ENCODE measurements around the gene MYO19. TPM values are rescaled to one million over a fixed set of nuclear protein-coding genes. Genes with fewer than 3 reads are reported as not detected.

Gene MYO19
- total and polyA plus RNA-seq, 2 of the 8 experiments (the other 6 are each of a cell fraction or from before 2014, with no cell fraction given) = 126 to 163 TPM

DNA sequence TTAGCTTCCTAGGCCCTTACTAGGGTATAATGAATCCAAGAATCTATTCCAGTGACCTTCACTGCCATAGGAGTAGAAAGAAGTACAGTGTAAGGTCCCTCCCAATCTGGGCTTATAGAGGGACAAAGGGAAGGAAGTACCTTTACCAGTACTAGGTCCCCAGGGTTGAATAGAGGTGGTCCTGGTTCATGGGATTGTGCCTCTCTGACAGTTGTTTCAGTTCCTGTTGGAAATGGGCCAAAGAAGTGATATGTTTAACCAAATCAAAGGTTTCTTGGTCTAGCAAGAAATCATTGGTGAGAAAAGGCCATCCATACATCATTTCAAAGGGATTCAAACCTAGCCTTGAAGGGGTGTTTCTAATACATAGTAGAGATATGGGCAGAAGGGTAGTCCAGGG is 64.2 kb downstream of the MYO19 start:
- no peak overlapping the region for H3K18ac ChIP-seq (ENCODE audit: extremely low read depth, low read length)
- TF ChIP-seq SUZ12 (IDR thresholded peaks at IDR 0.05; ENCODE audit: low read length) = no peak
- H3K27ac ChIP-seq (ENCODE audit: low read depth, low read length) = no peak overlapping the region

More for the DNA sequence above, 64.2 kb downstream of the MYO19 start:
- FAIRE-seq = no peak
- DNase-seq (ENCODE audit: low read depth in 1 of 2, low spot score in 2 of 2) = no peak
- H4K8ac ChIP-seq (ENCODE audit: extremely low read depth, insufficient read depth, low read length) = no peak overlapping the region
- H3K9ac ChIP-seq (replicated peaks in 1 of 4; ENCODE audit: extremely low read depth in 1 of 4, low read depth in 3 of 4, low read length in 3 of 4) = no peak overlapping the region
- H2BK120ac ChIP-seq (replicated peaks; ENCODE audit: low read depth, low read length) = no peak overlapping the region
- no peaks in the 10 kb centered on the region for H4K20me1 ChIP-seq (replicated peaks in 1 of 2; ENCODE audit: control insufficient read depth in 1 of 2, insufficient read depth in 2 of 2, low read length in 2 of 2)
- no peaks in the 10 kb centered on the region for H3K23me2 ChIP-seq (ENCODE audit: low read depth, low read length)
- H3K79me1 ChIP-seq (ENCODE audit: low read depth, low read length) = no peaks in the 10 kb centered on the region
- CTCF ChIA-PET (ENCODE audit: partially characterized antibody) = interaction anchor here (2.6 kb wide), 1 partner anchor 12 kb away, joined by 17 read pairs; no protein-coding TSS in a partner anchor
- H3K36me3 ChIP-seq (ENCODE audit: control insufficient read depth in 2 of 4, insufficient read depth in 4 of 4, low read length in 3 of 4) = no peaks in the 10 kb centered on the region
- H2BK20ac ChIP-seq (ENCODE audit: low read length) = no peak overlapping the region
- H3K14ac ChIP-seq (ENCODE audit: insufficient read length) = no peak overlapping the region
- no peak overlapping the region for H3K56ac ChIP-seq (replicated peaks; ENCODE audit: insufficient read length, low read depth, low read length)
- no peak overlapping the region for H4K91ac ChIP-seq (replicated peaks; ENCODE audit: insufficient read length, low read length)
- no peaks in the 10 kb centered on the region for H3K79me2 ChIP-seq (ENCODE audit: control insufficient read depth in 1 of 2, insufficient read depth in 2 of 2, low read length in 2 of 2)
- H2BK15ac ChIP-seq (ENCODE audit: low read length) = no peak overlapping the region
- no peak overlapping the region for H4K5ac ChIP-seq (ENCODE audit: insufficient read length, low read depth, low read length)
- POLR2A ChIA-PET (ENCODE audit: partially characterized antibody) = no interaction called here
- H3K4me1 ChIP-seq (replicated peaks in 1 of 4; ENCODE audit: control insufficient read depth in 3 of 4, insufficient read depth in 4 of 4, low read length in 3 of 4) = no peaks in the 10 kb centered on the region
- H2AFZ ChIP-seq (ENCODE audit: low read length) = no peak overlapping the region
- no peak overlapping the region for H3K4me3 ChIP-seq (ENCODE audit: extremely low read depth in 1 of 4, insufficient read depth in 2 of 4, low read depth in 3 of 4, low read length in 4 of 4)
- no peak overlapping the region for H2BK12ac ChIP-seq (ENCODE audit: low read depth, low read length)
- H3K4me2 ChIP-seq (ENCODE audit: insufficient read depth in 1 of 2, low read depth in 2 of 2, low read length in 2 of 2) = no peak overlapping the region
- H3K27me3 ChIP-seq (replicated peaks in 1 of 4; ENCODE audit: control insufficient read depth in 3 of 4, extremely low read depth in 1 of 4, insufficient read depth in 3 of 4, low read length in 3 of 4) = peaks cover 0 to 9% (median 6%) of the 10 kb centered on the region in 4 experiments; a peak in 6 of 7 replicates
- no peak overlapping the region for H3K4ac ChIP-seq (replicated peaks; ENCODE audit: insufficient read length, low read depth, low read length)
- H2AK5ac ChIP-seq (ENCODE audit: low read depth, low read length) = no peak overlapping the region
- no peak overlapping the region for H3K23ac ChIP-seq (ENCODE audit: insufficient read length)
- H3K9me3 ChIP-seq (ENCODE audit: insufficient read depth in 2 of 2, low read depth in 1 of 2, low read length in 1 of 2) = no peaks in the 10 kb centered on the region
- H2BK5ac ChIP-seq (ENCODE audit: low read depth, low read length) = no peak overlapping the region

All from H1 (cell line).